HepG2 (cell line): ENCODE measurements around the gene SERTAD3. TPM values are rescaled to one million over a fixed set of nuclear protein-coding genes. Genes with fewer than 3 reads are reported as not detected.

ENCODE experiments used
- ATAC-seq: fragments of 200-7000 bp; cut with Tn5 transposase; 3 replicates; pipeline ENCODE4 v1.9.1; 2020; ENCODE audit warnings: mild to moderate bottlenecking, moderate library complexity
- BruUV-seq: library from RNA; stranded (reverse); fragments of 400-500 nt; replicated peaks from 2 replicates; lab custom pipeline; 2021; lab: Mats Ljungman, UMichigan
- CTCF ChIA-PET: fragments of 300-600 bp; formaldehyde crosslinking; extraction: SDS; loops from one replicate; lab custom pipeline; 2021; ENCODE audit warnings: low total read pairs, inconsistent platforms, low intra/inter-chr PET ratio; lab: Yijun Ruan, JAX
- POLR2A ChIA-PET: fragments of 350-600 bp; sonication (Branson Sonifier 250); formaldehyde crosslinking; loops from one replicate; lab custom pipeline; 2020; ENCODE audit warnings: antibody characterized with exemption, inconsistent platforms; lab: Yijun Ruan, JAX
- DNase-seq: peaks from one replicate; pipeline ENCODE4 v3.0.0-alpha.2; 2015; ENCODE audit warnings: low spot score
- FAIRE-seq: peaks from 3 replicates; lab custom pipeline; 2011; peaks lifted over from hg19 to GRCh38; lab: Jason Lieb, UNC
- H2AFZ ChIP-seq: one replicate; pipeline ENCODE4 v1.6.1; 2011; ENCODE audit warnings: low read length, inconsistent platforms
- H3K27ac ChIP-seq: fragments of 300-600 bp; 3 replicates; pipeline ENCODE4 v1.8.0; 2011; ENCODE audit warnings: mixed run types, mild to moderate bottlenecking, mixed read lengths, low read length, inconsistent platforms; ENCODE audit not compliant: insufficient read depth; ENCODE audit errors: extremely low read length
- H3K27me3 ChIP-seq, 2 experiments: fragments of 200-600 bp in 1 of 2; 2 replicates in 1 of 2; 3 replicates in 1 of 2; pipeline versions ENCODE4 v1.6.0 to v1.8.0; 2011; ENCODE audit warnings: low read length in 2 of 2, mild to moderate bottlenecking in 2 of 2, moderate library complexity in 2 of 2, inconsistent platforms in 1 of 2; ENCODE audit not compliant: insufficient read depth in 2 of 2, control insufficient read depth in 1 of 2
- H3K36me3 ChIP-seq, 2 experiments: fragments of 200-600 bp in 1 of 2; replicated peaks in 1 of 2; 2 replicates in 1 of 2; 3 replicates in 1 of 2; pipeline versions ENCODE4 v1.5.1 to v1.8.0; 2011; ENCODE audit warnings: low read length in 2 of 2, inconsistent platforms in 1 of 2; ENCODE audit not compliant: insufficient read depth in 2 of 2, control insufficient read depth in 1 of 2
- H3K4me1 ChIP-seq: 2 replicates; pipeline ENCODE4 v1.5.1; 2012; ENCODE audit warnings: low read length, inconsistent platforms; ENCODE audit not compliant: insufficient read depth
- H3K4me2 ChIP-seq: 2 replicates; pipeline ENCODE4 v1.6.0; 2011; ENCODE audit warnings: low read depth, low read length, inconsistent platforms
- H3K4me3 ChIP-seq, 3 experiments: fragments of 200-600 bp in 1 of 3; sonication (generic), shearing (Covaris generic) in 1 of 3; replicated peaks in 1 of 3; 2 replicates each; pipeline ENCODE4 v1.5.1; 2011 to 2016; ENCODE audit warnings: low read length in 3 of 3, inconsistent platforms in 2 of 3, low read depth in 2 of 3, mild to moderate bottlenecking in 2 of 3, control low read depth in 1 of 3, mixed read lengths in 1 of 3; ENCODE audit not compliant: insufficient read depth in 1 of 3
- H3K79me2 ChIP-seq: one replicate; pipeline ENCODE4 v1.6.1; 2011; ENCODE audit warnings: low read length, inconsistent platforms; ENCODE audit not compliant: insufficient read depth
- H3K9ac ChIP-seq: 2 replicates; pipeline ENCODE4 v1.6.0; 2011; ENCODE audit warnings: mild to moderate bottlenecking, low read depth, low read length, inconsistent platforms; ENCODE audit not compliant: insufficient read depth
- H3K9me3 ChIP-seq: 2 replicates; pipeline ENCODE4 v1.5.1; 2012; ENCODE audit warnings: mild to moderate bottlenecking, low read length
- H4K20me1 ChIP-seq: 2 replicates; pipeline ENCODE4 v1.6.0; 2011; ENCODE audit warnings: inconsistent platforms, mild to moderate bottlenecking, low read length, moderate library complexity; ENCODE audit not compliant: insufficient read depth
- ARHGAP35 ChIP-seq: sonication (generic); formaldehyde crosslinking; IDR thresholded peaks from 2 replicates; pipeline ENCODE4 v1.9.0; 2022; ENCODE audit warnings: mild to moderate bottlenecking, inconsistent platforms, moderate library complexity, missing genetic modification reagents, borderline replicate concordance
- BATF2 ChIP-seq: sonication (generic); formaldehyde crosslinking; IDR thresholded peaks from 2 replicates; pipeline ENCODE4 v1.8.0; 2022; ENCODE audit warnings: mild to moderate bottlenecking, missing genetic modification reagents, moderate library complexity
- BORCS8-MEF2B ChIP-seq: sonication (generic); formaldehyde crosslinking; IDR thresholded peaks from 2 replicates; pipeline ENCODE4 v1.8.0; 2022; ENCODE audit warnings: mild to moderate bottlenecking, missing genetic modification reagents
- HOMEZ ChIP-seq: IDR thresholded peaks from 2 replicates; pipeline ENCODE4 v1.6.1; 2016; ENCODE audit warnings: low read depth
- MEIS1 ChIP-seq: sonication (generic); formaldehyde crosslinking; IDR thresholded peaks from 2 replicates; pipeline ENCODE4 v1.9.0; 2021; ENCODE audit warnings: mild to moderate bottlenecking, missing genetic modification reagents, moderate library complexity, borderline replicate concordance
- MXD1 ChIP-seq: sonication (generic); formaldehyde crosslinking; IDR thresholded peaks from 2 replicates; pipeline ENCODE4 v1.4.0; 2020; ENCODE audit warnings: mild to moderate bottlenecking, missing genetic modification reagents
- NFE2 ChIP-seq: sonication (generic); formaldehyde crosslinking; IDR thresholded peaks from 2 replicates; pipeline ENCODE4 v1.4.0; 2020; ENCODE audit warnings: missing genetic modification reagents
- SRF ChIP-seq: IDR thresholded peaks from 2 replicates; pipeline ENCODE4 v1.6.1; 2011; ENCODE audit warnings: mild to moderate bottlenecking, low read depth, low read length, moderate library complexity
- STAT5B ChIP-seq: sonication (generic); formaldehyde crosslinking; IDR thresholded peaks from 2 replicates; pipeline ENCODE4 v1.4.0; 2020; ENCODE audit warnings: missing genetic modification reagents
- TBL1XR1 ChIP-seq: fragments of 150-350 bp; IDR thresholded peaks from 2 replicates; pipeline ENCODE4 v1.6.1; 2014; ENCODE audit warnings: borderline replicate concordance, low read length; ENCODE audit not compliant: partially characterized antibody
- XBP1 ChIP-seq: sonication (generic); formaldehyde crosslinking; IDR thresholded peaks from 2 replicates; pipeline ENCODE4 v1.5.0; 2020; ENCODE audit warnings: missing genetic modification reagents
- ZNF136 ChIP-seq: sonication (generic); formaldehyde crosslinking; IDR thresholded peaks from 2 replicates; pipeline ENCODE4 v1.8.1; 2022; ENCODE audit warnings: low read depth, mild to moderate bottlenecking, moderate library complexity, missing genetic modification reagents
- ZNF232 ChIP-seq: sonication (generic); formaldehyde crosslinking; IDR thresholded peaks from 2 replicates; pipeline ENCODE4 v1.4.0; 2020; ENCODE audit warnings: missing genetic modification reagents, borderline replicate concordance
- ZNF430 ChIP-seq: sonication (generic); formaldehyde crosslinking; IDR thresholded peaks from 2 replicates; pipeline ENCODE4 v1.9.0; 2021; ENCODE audit warnings: mild to moderate bottlenecking, missing genetic modification reagents
- ZNF460 ChIP-seq: sonication (generic); formaldehyde crosslinking; IDR thresholded peaks from 2 replicates; pipeline ENCODE4 v1.5.1; 2020; ENCODE audit warnings: missing genetic modification reagents, mild to moderate bottlenecking, borderline replicate concordance
- ZNF557 ChIP-seq: sonication (generic); formaldehyde crosslinking; IDR thresholded peaks from 2 replicates; pipeline ENCODE4 v1.4.0; 2020; ENCODE audit warnings: missing genetic modification reagents
- ZNF740 ChIP-seq: sonication (generic); formaldehyde crosslinking; IDR thresholded peaks from 2 replicates; pipeline ENCODE4 v1.4.0; 2020; ENCODE audit warnings: missing genetic modification reagents
- ZSCAN20 ChIP-seq: sonication (generic); formaldehyde crosslinking; IDR thresholded peaks from 2 replicates; pipeline ENCODE4 v1.4.0; 2020; ENCODE audit warnings: missing genetic modification reagents, mild to moderate bottlenecking, borderline replicate concordance
- WGBS: methylation state at CpG from one replicate; pipeline ENCODE4 v1.1.6; 2017; ENCODE audit warnings: low lambda C conversion rate; 5-methylcytosine and 5-hydroxymethylcytosine counted together
- in situ Hi-C: cut with HindIII; loops from 2 replicates; pipeline ENCODE4 v1.10.0; 2017; ENCODE audit warnings: low pct_unique_long_range_greater_than_20kb; ENCODE audit not compliant: extremely low pct_ligation_motif_present
- intact Hi-C: fragments of 100-400 bp; cut with micrococcal nuclease; formaldehyde crosslinking; loops from one replicate; pipeline ENCODE4 v1.10.0; 2022; ENCODE audit not compliant: unreplicated experiment
- polyA plus RNA-seq, 8 experiments: library from polyadenylated mRNA; depleted of rRNA in 3 of 8; stranded (reverse) in 7 of 8; unstranded in 1 of 8; fragments of >200 nt; fragmentation: Illumina TruSeq in 4 of 8; extraction: Trizol in 4 of 8; gene quantifications; 2 replicates each; pipeline versions ENCODE4 v1.2.1 to v1.2.3, GENCODE V29; 2011 to 2016; ENCODE audit warnings: low read depth in 4 of 8, missing spikeins in 1 of 8, mixed read lengths in 1 of 8; ENCODE audit not compliant: insufficient read depth in 1 of 8
- total RNA-seq, 5 experiments: library from RNA; depleted of rRNA; stranded (reverse); fragments of >200 nt; fragmentation: Illumina TruSeq; extraction: Trizol; gene quantifications; 2 replicates each; pipeline ENCODE4 v1.2.3, GENCODE V29; 2016; ENCODE audit warnings: low read depth in 1 of 5

The SERTAD3 gene
- total and polyA plus RNA-seq, 2 of the 13 experiments (the other 11 are each of a cell fraction or from before 2014, with no cell fraction given), result 9.6 to 16.9 TPM

- no peaks in the 10 kb centered on the region for H4K20me1 ChIP-seq
- no peaks in the 10 kb centered on the region for H3K27me3 ChIP-seq
- no peak overlapping the region for H2AFZ ChIP-seq
- WGBS, result 97% methylated on average over 4 of the region's 4 CpGs
- no peak overlapping the region for H3K4me2 ChIP-seq
- POLR2A ChIA-PET, result no interaction called here
- CTCF ChIA-PET, result no interaction called here
- H3K9ac ChIP-seq, result no peak overlapping the region
- peaks cover 19% of the 10 kb centered on the region for H3K4me1 ChIP-seq
- H3K79me2 ChIP-seq, result no peaks in the 10 kb centered on the region
- DNase-seq (no peak), ATAC-seq (no peak), FAIRE-seq (no peak)
- in situ Hi-C loops (no loop called here), intact Hi-C loops (no loop called here)
- BruUV-seq, result no TSS peak
- TF ChIP-seq ZSCAN20 (CRISPR knock-in tag) (no peak), HOMEZ (CRISPR knock-in tag) (no peak), BATF2 (no peak), BORCS8-MEF2B (CRISPR knock-in tag) (no peak), ZNF460 (CRISPR knock-in tag) (no peak), SRF (no peak)
- H3K36me3 ChIP-seq, result peaks cover 2 to 3% of the 10 kb centered on the region in 2 experiments; a peak in 1 of 5 replicates
- no peaks in the 10 kb centered on the region for H3K9me3 ChIP-seq
- no peak overlapping the region for H3K4me3 ChIP-seq
- H3K27ac ChIP-seq, result no peak overlapping the region
These were observed 6.5 kb upstream of the SERTAD3 start for GRCh38 chr19:40450664-40451063.

GRCh38 chr19:40449506-40449905, 5.4 kb upstream of the SERTAD3 start:
- intact Hi-C loops (no loop called here), in situ Hi-C loops (no loop called here)
- H3K36me3 ChIP-seq, result peaks cover 2 to 3% of the 10 kb centered on the region in 2 experiments; a peak in 1 of 5 replicates
- ATAC-seq (no peak), FAIRE-seq (no peak), DNase-seq (no peak)
- H3K4me2 ChIP-seq, result no peak overlapping the region
- no peak overlapping the region for H3K27ac ChIP-seq
- ChIA-PET POLR2A (no interaction called here), CTCF (no interaction called here)
- H3K9me3 ChIP-seq, result no peaks in the 10 kb centered on the region
- no TSS peak for BruUV-seq
- H3K4me1 ChIP-seq, result peaks cover 19% of the 10 kb centered on the region
- H3K9ac ChIP-seq, result no peak overlapping the region
- H4K20me1 ChIP-seq, result no peaks in the 10 kb centered on the region
- H3K4me3 ChIP-seq, result no peak overlapping the region
- H3K79me2 ChIP-seq, result no peaks in the 10 kb centered on the region
- WGBS, result 93% methylated on average over 4 of the region's 4 CpGs
- no peaks in the 10 kb centered on the region for H3K27me3 ChIP-seq
- no peak overlapping the region for H2AFZ ChIP-seq
- TF ChIP-seq ARHGAP35 (CRISPR knock-in tag) (no peak), MEIS1 (CRISPR knock-in tag) (no peak), ZNF232 (CRISPR knock-in tag) (no peak), STAT5B (CRISPR knock-in tag) (no peak), TBL1XR1 (no peak), ZNF430 (CRISPR knock-in tag) (no peak), ZNF136 (CRISPR knock-in tag) (no peak), ZNF740 (no peak), NFE2 (CRISPR knock-in tag) (no peak), XBP1 (CRISPR knock-in tag) (no peak), ZNF557 (no peak), MXD1 (no peak)
